Measurements from ENCODE around the gene MTSS2.
"Not testable (repeated sequence)": the region's sequence is repeated elsewhere in the genome, so short reads cannot be mapped to it uniquely, and the experiment has no call there.

The MTSS2 gene

GRCh38 chr16:70649300-70649699 lies 36.6 kb downstream of the MTSS2 start:
- POLR2A ChIA-PET: interaction anchor here (1.4 kb wide), 1 partner anchor 360 kb away, joined by 3 read pairs; the partner anchor contains the start of gene AARS1
- no peak for TF ChIP-seq PKNOX1 (IDR thresholded peaks at IDR 0.05)
- CTCF ChIA-PET: no interaction called here
- no peak for DNase-seq (ENCODE audit: extremely low spot score)

- TF ChIP-seq FOXM1 (IDR thresholded peaks at IDR 0.05; ENCODE audit: borderline replicate concordance) (no peak), TARDBP (IDR thresholded peaks at IDR 0.05) (no peak), NFRKB (IDR thresholded peaks at IDR 0.05) (no peak), SUZ12 (IDR thresholded peaks at IDR 0.05) (no peak), BHLHE40 (IDR thresholded peaks at IDR 0.05; ENCODE audit: borderline replicate concordance) (no peak), HDGF (IDR thresholded peaks at IDR 0.05; ENCODE audit: borderline replicate concordance) (no peak)
- CTCF ChIA-PET: no interaction called here
- DNase-seq (ENCODE audit: extremely low spot score): no peak
- POLR2A ChIA-PET: interaction anchor here (0.6 kb wide), 1 partner anchor 303 kb away, joined by 3 read pairs; no protein-coding TSS in a partner anchor
Measured at GRCh38 chr16:70648606-70649005, 37.2 kb downstream of the MTSS2 start.

- DNase-seq (ENCODE audit: extremely low spot score): no peak
- POLR2A ChIA-PET: no interaction called here
- TF ChIP-seq FOXA1 (IDR thresholded peaks at IDR 0.05) (no peak), ARNT (IDR thresholded peaks at IDR 0.05) (no peak), ELF4 (IDR thresholded peaks at IDR 0.05) (no peak), SUZ12 (IDR thresholded peaks at IDR 0.05) (no peak), FOXM1 (IDR thresholded peaks at IDR 0.05; ENCODE audit: borderline replicate concordance) (no peak), TARDBP (IDR thresholded peaks at IDR 0.05) (no peak), PKNOX1 (IDR thresholded peaks at IDR 0.05) (no peak), ZNF384 (IDR thresholded peaks at IDR 0.05) (no peak), CTBP1 (IDR thresholded peaks at IDR 0.05; ENCODE audit: borderline replicate concordance) (no peak), FOXK2 (IDR thresholded peaks at IDR 0.05) (no peak), LEF1 (IDR thresholded peaks at IDR 0.05; ENCODE audit: borderline replicate concordance) (no peak), L3MBTL2 (conservative IDR thresholded peaks at IDR 0.05) (no peak), BHLHE40 (IDR thresholded peaks at IDR 0.05; ENCODE audit: borderline replicate concordance) (no peak)
- CTCF ChIA-PET: no interaction called here
Measured at GRCh38 chr16:70647441-70648359, 38.2 kb downstream of the MTSS2 start.

GRCh38 chr16:70646260-70647241 lies 39.3 kb downstream of the MTSS2 start, which contains the start of gene IL34:
TSS of gene IL34 (plus strand) at chr16:70646559. CDS start at chr16:70646948, 389 bp downstream.
- POLR2A ChIA-PET: interaction anchor here (1.1 kb wide), 1 partner anchor 122 kb away, joined by 3 read pairs; no protein-coding TSS in a partner anchor
- DNase-seq (ENCODE audit: extremely low spot score): peak; percentile 6
- TF ChIP-seq SP1 (IDR thresholded peaks at IDR 0.05): no peak
- TF ChIP-seq PKNOX1 (IDR thresholded peaks at IDR 0.05): no peak
- TF ChIP-seq ARNT (IDR thresholded peaks at IDR 0.05): no peak
- no peak for TF ChIP-seq FOXM1 (IDR thresholded peaks at IDR 0.05; ENCODE audit: borderline replicate concordance)
- TF ChIP-seq FOXK2 (IDR thresholded peaks at IDR 0.05): no peak
- no peak for TF ChIP-seq FOXA1 (IDR thresholded peaks at IDR 0.05)
- TF ChIP-seq HDGF (IDR thresholded peaks at IDR 0.05; ENCODE audit: borderline replicate concordance): no peak
- TF ChIP-seq SUZ12 (IDR thresholded peaks at IDR 0.05): no peak
- no peak for TF ChIP-seq TARDBP (IDR thresholded peaks at IDR 0.05)
- no peak for TF ChIP-seq L3MBTL2 (conservative IDR thresholded peaks at IDR 0.05)
- TF ChIP-seq LEF1 (IDR thresholded peaks at IDR 0.05; ENCODE audit: borderline replicate concordance): no peak
- no peak for TF ChIP-seq BHLHE40 (IDR thresholded peaks at IDR 0.05; ENCODE audit: borderline replicate concordance)
- TF ChIP-seq ELF4 (IDR thresholded peaks at IDR 0.05): no peak
- TF ChIP-seq CTBP1 (IDR thresholded peaks at IDR 0.05; ENCODE audit: borderline replicate concordance): no peak
- no peak for TF ChIP-seq NFRKB (IDR thresholded peaks at IDR 0.05)
- CTCF ChIA-PET: no interaction called here

GRCh38 chr16:70644763-70645597 lies 40.9 kb downstream of the MTSS2 start:
- DNase-seq (ENCODE audit: extremely low spot score): peak; percentile 19
- ChIA-PET CTCF (no interaction called here), POLR2A (no interaction called here)
- no peak for TF ChIP-seq ZNF384 (IDR thresholded peaks at IDR 0.05)
- TF ChIP-seq FOXA1 (IDR thresholded peaks at IDR 0.05): no peak
- TF ChIP-seq ARNT (IDR thresholded peaks at IDR 0.05): no peak
- TF ChIP-seq FOXM1 (IDR thresholded peaks at IDR 0.05; ENCODE audit: borderline replicate concordance): no peak
- no peak for TF ChIP-seq NFRKB (IDR thresholded peaks at IDR 0.05)
- TF ChIP-seq PKNOX1 (IDR thresholded peaks at IDR 0.05): no peak
- no peak for TF ChIP-seq TARDBP (IDR thresholded peaks at IDR 0.05)
- TF ChIP-seq CTBP1 (IDR thresholded peaks at IDR 0.05; ENCODE audit: borderline replicate concordance): no peak
- TF ChIP-seq ELF4 (IDR thresholded peaks at IDR 0.05): no peak
- TF ChIP-seq LEF1 (IDR thresholded peaks at IDR 0.05; ENCODE audit: borderline replicate concordance): no peak
- no peak for TF ChIP-seq FOXK2 (IDR thresholded peaks at IDR 0.05)
- no peak for TF ChIP-seq SP1 (IDR thresholded peaks at IDR 0.05)
- no peak for TF ChIP-seq L3MBTL2 (conservative IDR thresholded peaks at IDR 0.05)

GRCh38 chr16:70643264-70643663 lies 42.6 kb downstream of the MTSS2 start:
- CTCF ChIA-PET; DNase-seq (ENCODE audit: extremely low spot score); POLR2A ChIA-PET: not testable (repeated sequence)

Measured in HEK293T (cell line).